ENCODE results near the gene MCU. TPM values are rescaled to one million over a fixed set of nuclear protein-coding genes. Genes with fewer than 3 reads are reported as not detected.

The MCU gene
- total and polyA plus RNA-seq, 10 of the 15 experiments (the other 5 are each of a cell fraction or from before 2014, with no cell fraction given), result 5.1 to 49.1 (median 17.9) TPM

- no peak for DNase-seq (ENCODE audit: low read depth, low spot score)
- SMC1A ChIA-PET (ENCODE audit: uncharacterized antibody, unreplicated experiment), result interaction anchor here (0.6 kb wide), 1 partner anchor 17 kb away, joined by 3 read pairs; no protein-coding TSS in a partner anchor
- Histone ChIP-seq H3K4me2 (ENCODE audit: control insufficient read depth, insufficient read depth) (no peak overlapping the region), H3K4me1 (ENCODE audit: control insufficient read depth, insufficient read depth, low read length) (no peaks in the 10 kb centered on the region), H3K79me2 (ENCODE audit: control insufficient read depth, insufficient read depth, low read length) (no peaks in the 10 kb centered on the region), H2AFZ (ENCODE audit: control insufficient read depth, low read depth, low read length) (no peak overlapping the region), H3K36me3 (ENCODE audit: control insufficient read depth in 2 of 2, insufficient read depth in 2 of 2, low read length in 1 of 2) (no peaks in the 10 kb centered on the region), H3K9me3 (replicated peaks; ENCODE audit: control insufficient read depth, insufficient read depth, low read length) (no peaks in the 10 kb centered on the region), H3K9ac (ENCODE audit: control insufficient read depth, insufficient read depth, low read length) (no peak overlapping the region), H3K27me3 (replicated peaks in 1 of 2; ENCODE audit: control insufficient read depth in 2 of 2, insufficient read depth in 2 of 2, low read length in 1 of 2) (no peaks in the 10 kb centered on the region), H3K4me3 (no peak overlapping the region), H4K20me1 (ENCODE audit: control insufficient read depth, insufficient read depth) (no peaks in the 10 kb centered on the region), H3K27ac (ENCODE audit: control insufficient read depth, insufficient read depth) (no peak overlapping the region)
- FAIRE-seq, result no peak
- WGBS (ENCODE audit: insufficient coverage, insufficient replicate concordance, low lambda C conversion rate, missing lambda C conversion rate), result 98% methylated on average over 8 of the region's 8 CpGs
- RAD21 ChIA-PET (ENCODE audit: unreplicated experiment), result no interaction called here
- ATAC-seq, result no peak
- intact Hi-C loops (cut with micrococcal nuclease; ENCODE audit: unreplicated experiment), result no loop called here
- POLR2A ChIA-PET, result no interaction called here
- CTCF ChIA-PET, result no interaction called here
- in situ Hi-C loops (cut with MboI), result no loop called here
- no peak for TF ChIP-seq SREBF1 (IDR thresholded peaks at IDR 0.05; ENCODE audit: low read length)
- TF ChIP-seq CREM (IDR thresholded peaks at IDR 0.05; ENCODE audit: low read depth), result no peak
- TF ChIP-seq SP1 (IDR thresholded peaks at IDR 0.05; ENCODE audit: low read depth, low read length), result no peak
- TF ChIP-seq IRF3 (IDR thresholded peaks at IDR 0.05), result no peak
- no peak for TF ChIP-seq RAD21 (IDR thresholded peaks at IDR 0.05; ENCODE audit: insufficient read depth, low read depth, low read length)
- TF ChIP-seq SREBF2 (IDR thresholded peaks at IDR 0.05; ENCODE audit: low read length), result no peak
- TF ChIP-seq KDM1A (IDR thresholded peaks at IDR 0.05; ENCODE audit: borderline replicate concordance), result no peak
- TF ChIP-seq NRF1 (conservative IDR thresholded peaks at IDR 0.05; ENCODE audit: low read depth, low read length), result no peak
- TF ChIP-seq TARDBP (IDR thresholded peaks at IDR 0.05; ENCODE audit: borderline replicate concordance), result no peak
- TF ChIP-seq IKZF1 (conservative IDR thresholded peaks at IDR 0.05), result no peak
- TF ChIP-seq EP300 (IDR thresholded peaks at IDR 0.05; ENCODE audit: borderline replicate concordance in 1 of 2, control insufficient read depth in 1 of 2, low read depth in 2 of 2, low read length in 2 of 2), result no peak
- TF ChIP-seq ZNF384 (IDR thresholded peaks at IDR 0.05; ENCODE audit: borderline replicate concordance, low read depth, low read length), result no peak
- no peak for TF ChIP-seq MYC (IDR thresholded peaks at IDR 0.05; ENCODE audit: insufficient read depth, insufficient read length, insufficient replicate concordance, low read length, severe bottlenecking)
- no TSS peak for BruUV-seq (replicated peaks)
Observed at GRCh38 chr10:72747521-72747920, 55.6 kb downstream of the MCU start.

Data from GM12878 (cell line).